A549 (cell line): ENCODE results near the gene HECTD4. TPM values are rescaled to one million over a fixed set of nuclear protein-coding genes. Genes with fewer than 3 reads are reported as not detected.

Source experiments
- ATAC-seq, 2 experiments: fragments of 200-7000 bp in 1 of 2; fragments of >200 bp in 1 of 2; cut with Nextera tagmentation in 1 of 2; cut with Tn5 transposase in 1 of 2; 3 replicates each; pipeline versions ENCODE4 v1.8.0 to v1.9.1; 2018 to 2020; ENCODE audit warnings: mild to moderate bottlenecking in 1 of 2, moderate library complexity in 1 of 2
- CTCF ChIA-PET: fragments of 300-600 bp; sonication (Branson Sonifier 250); formaldehyde crosslinking; extraction: SDS; loops from one replicate; lab custom pipeline; 2021; ENCODE audit warnings: antibody characterized with exemption, inconsistent platforms; lab: Yijun Ruan, JAX
- POLR2A ChIA-PET: fragments of 350-600 bp; formaldehyde crosslinking; extraction: SDS; loops from one replicate; lab custom pipeline; 2021; ENCODE audit warnings: antibody characterized with exemption, inconsistent platforms; lab: Yijun Ruan, JAX
- DNase-seq, 2 experiments: peaks; one replicate each; pipeline versions ENCODE4 v3.0.0 to v3.0.0-alpha.2; 2011 to 2016; ENCODE audit warnings: low read depth in 1 of 2, low spot score in 1 of 2
- FAIRE-seq: peaks from 2 replicates; lab custom pipeline; 2011; peaks lifted over from hg19 to GRCh38; lab: Jason Lieb, UNC
- H3K27ac ChIP-seq, 2 experiments: fragments of >200 bp; sonication (Bioruptor Twin); formaldehyde crosslinking; 3 replicates each; pipeline ENCODE4 v1.5.1; 2016 to 2017
- H3K4me1 ChIP-seq: fragments of >200 bp; sonication (Bioruptor Twin); formaldehyde crosslinking; 3 replicates; pipeline ENCODE4 v1.6.1; 2016
- H3K4me2 ChIP-seq: fragments of >200 bp; sonication (Bioruptor Twin); formaldehyde crosslinking; 3 replicates; pipeline ENCODE4 v1.6.1; 2016
- H3K4me3 ChIP-seq: fragments of >200 bp; sonication (Bioruptor Twin); formaldehyde crosslinking; 3 replicates; pipeline ENCODE4 v1.5.1; 2016
- H3K9me3 ChIP-seq: fragments of >200 bp; sonication (Bioruptor Twin); formaldehyde crosslinking; 3 replicates; pipeline ENCODE4 v1.6.1; 2016
- BHLHE40 ChIP-seq: IDR thresholded peaks from 2 replicates; pipeline ENCODE4 v1.6.1; 2012; ENCODE audit warnings: low read depth, low read length, inconsistent platforms
- CBX2 ChIP-seq: fragments of 200-600 bp; sonication (generic); IDR thresholded peaks from 2 replicates; pipeline ENCODE4 v1.6.1; 2016; ENCODE audit warnings: low read depth, mild to moderate bottlenecking, borderline replicate concordance
- EP300 ChIP-seq, 2 experiments: fragments of >200 bp; sonication (Bioruptor Twin); formaldehyde crosslinking; IDR thresholded peaks; 2 replicates in 1 of 2; 3 replicates in 1 of 2; pipeline ENCODE4 v1.6.1; 2016 to 2017
- ESRRA ChIP-seq: fragments of 150-350 bp; IDR thresholded peaks from 2 replicates; pipeline ENCODE4 v1.6.1; 2014; ENCODE audit warnings: mild to moderate bottlenecking, low read length, borderline replicate concordance
- FOXS1 ChIP-seq: fragments of 250-450 bp; sonication (Bioruptor Pico); IDR thresholded peaks from 2 replicates; pipeline ENCODE4 v1.5.0; 2020; ENCODE audit warnings: mild to moderate bottlenecking, moderate library complexity
- HDAC2 ChIP-seq: fragments of 200-600 bp; sonication (generic); IDR thresholded peaks from 2 replicates; pipeline ENCODE4 v1.6.1; 2016
- HOXB5 ChIP-seq: fragments of 250-450 bp; sonication (Bioruptor Pico); IDR thresholded peaks from 2 replicates; pipeline ENCODE4 v1.5.0; 2020; ENCODE audit warnings: mild to moderate bottlenecking, moderate library complexity
- KDM5A ChIP-seq: fragments of 200-600 bp; sonication (generic); IDR thresholded peaks from 2 replicates; pipeline ENCODE4 v1.6.1; 2016; ENCODE audit warnings: antibody characterized with exemption, mild to moderate bottlenecking
- MAFK ChIP-seq: fragments of 450-650 bp; IDR thresholded peaks from 2 replicates; pipeline ENCODE4 v1.6.1; 2014; ENCODE audit not compliant: partially characterized antibody
- NFE2L2 ChIP-seq: fragments of 150-350 bp; conservative IDR thresholded peaks from 2 replicates; pipeline ENCODE4 v1.6.1; 2014; ENCODE audit warnings: low read length
- PBX3 ChIP-seq: IDR thresholded peaks from 2 replicates; pipeline ENCODE4 v1.6.1; 2012
- POLR2AphosphoS2 ChIP-seq: conservative IDR thresholded peaks from 2 replicates; pipeline ENCODE4 v1.6.1; 2012; ENCODE audit warnings: low read length, improper control_type of control experiment, inconsistent platforms
- RARB ChIP-seq: fragments of 250-450 bp; sonication (Bioruptor Pico); IDR thresholded peaks from 2 replicates; pipeline ENCODE4 v1.8.0; 2021; ENCODE audit warnings: mild to moderate bottlenecking, moderate library complexity
- ZNF302 ChIP-seq: fragments of 250-450 bp; sonication (Bioruptor Pico); IDR thresholded peaks from 2 replicates; pipeline ENCODE4 v1.9.0; 2021; ENCODE audit warnings: inconsistent platforms, mild to moderate bottlenecking, moderate library complexity
- WGBS: methylation state at CpG from one replicate; pipeline ENCODE4 v1.1.6; 2017; ENCODE audit errors: missing lambda C conversion rate; 5-methylcytosine and 5-hydroxymethylcytosine counted together
- polyA plus RNA-seq, 4 experiments: library from polyadenylated mRNA; depleted of rRNA in 3 of 4; stranded (reverse); fragments of >200 nt; fragmentation: RNase III in 1 of 4; extraction: RNeasy Plus Mini Kit Qiagen cat#74134 plus additional on column Dnase treatment in 1 of 4; gene quantifications; 2 replicates in 3 of 4; 3 replicates in 1 of 4; pipeline ENCODE4 v1.2.3, GENCODE V29; 2011 to 2017
- TF ChIP-seq, protein P1 (sequence below): fragments of 250-450 bp; sonication (Bioruptor Pico); IDR thresholded peaks from 2 replicates; pipeline ENCODE4 v1.5.0; 2021; ENCODE audit warnings: mild to moderate bottlenecking, moderate library complexity, borderline replicate concordance
- TF ChIP-seq, protein P2 (sequence below): fragments of 200-600 bp; sonication (generic); IDR thresholded peaks from 2 replicates; pipeline ENCODE4 v1.6.1; 2016; ENCODE audit warnings: antibody characterized with exemption, mild to moderate bottlenecking, moderate library complexity
- TF ChIP-seq, protein P3 (sequence below): fragments of >200 bp; sonication (Bioruptor Twin); formaldehyde crosslinking; IDR thresholded peaks from 3 replicates; pipeline ENCODE4 v1.5.1; 2016

Gene HECTD4
- polyA plus RNA-seq, 2 of the 4 experiments (the other 2 are of a cell fraction) = 9.9 to 14.7 TPM

DNA sequence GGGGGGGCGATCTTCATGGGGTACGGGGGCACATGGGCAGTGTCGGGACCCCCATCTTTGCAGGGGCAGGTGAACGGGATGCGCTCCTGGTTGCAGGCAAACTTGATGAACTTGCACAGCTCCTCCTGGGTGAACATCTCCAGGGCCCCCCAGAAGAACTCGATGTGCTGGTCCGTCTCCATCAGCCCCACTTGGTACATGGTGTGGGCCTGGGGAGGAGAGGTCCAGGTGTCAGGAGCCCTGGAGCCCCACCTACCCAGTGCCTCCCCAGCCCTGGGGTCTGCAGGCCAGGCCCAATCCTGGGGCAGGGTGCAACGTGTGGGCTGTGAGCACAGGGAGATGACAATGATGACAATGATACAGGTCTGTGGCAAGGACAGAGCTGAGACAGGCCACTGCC, 219.2 kb downstream of the HECTD4 start:
- H3K9me3 ChIP-seq = peaks cover 7% of the 10 kb centered on the region; the same call in 2 of the 3 replicates
- no peak overlapping the region for H3K4me3 ChIP-seq
- no peaks in the 10 kb centered on the region for H3K4me1 ChIP-seq
- ChIA-PET POLR2A (no interaction called here), CTCF (interaction anchor here (1.1 to 1.3 kb wide), 2 partner anchors 10 to 11 kb away, joined by 3 to 5 read pairs; no protein-coding TSS in a partner anchor)
- DNase-seq = no peak
- no peak overlapping the region for H3K27ac ChIP-seq
- ATAC-seq = peak in 1 of 2 experiments; percentile 10; a peak in 3 of 6 replicates
- no peak for FAIRE-seq
- TF ChIP-seq PBX3 (no peak), MAFK (no peak), CBX2 (no peak), HDAC2 (no peak), ESRRA (no peak), EP300 (IDR thresholded peaks at IDR 0.05) (no peak), POLR2AphosphoS2 (no peak), NFE2L2 (no peak), ZNF302 (CRISPR knock-in tag) (no peak), KDM5A (no peak), BHLHE40 (no peak)
- TF ChIP-seq, protein P1, sequence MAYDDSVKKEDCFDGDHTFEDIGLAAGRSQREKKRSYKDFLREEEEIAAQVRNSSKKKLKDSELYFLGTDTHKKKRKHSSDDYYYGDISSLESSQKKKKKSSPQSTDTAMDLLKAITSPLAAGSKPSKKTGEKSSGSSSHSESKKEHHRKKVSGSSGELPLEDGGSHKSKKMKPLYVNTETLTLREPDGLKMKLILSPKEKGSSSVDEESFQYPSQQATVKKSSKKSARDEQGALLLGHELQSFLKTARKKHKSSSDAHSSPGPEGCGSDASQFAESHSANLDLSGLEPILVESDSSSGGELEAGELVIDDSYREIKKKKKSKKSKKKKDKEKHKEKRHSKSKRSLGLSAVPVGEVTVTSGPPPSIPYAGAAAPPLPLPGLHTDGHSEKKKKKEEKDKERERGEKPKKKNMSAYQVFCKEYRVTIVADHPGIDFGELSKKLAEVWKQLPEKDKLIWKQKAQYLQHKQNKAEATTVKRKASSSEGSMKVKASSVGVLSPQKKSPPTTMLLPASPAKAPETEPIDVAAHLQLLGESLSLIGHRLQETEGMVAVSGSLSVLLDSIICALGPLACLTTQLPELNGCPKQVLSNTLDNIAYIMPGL (CRISPR knock-in tag) = no peak
- TF ChIP-seq, protein P2, sequence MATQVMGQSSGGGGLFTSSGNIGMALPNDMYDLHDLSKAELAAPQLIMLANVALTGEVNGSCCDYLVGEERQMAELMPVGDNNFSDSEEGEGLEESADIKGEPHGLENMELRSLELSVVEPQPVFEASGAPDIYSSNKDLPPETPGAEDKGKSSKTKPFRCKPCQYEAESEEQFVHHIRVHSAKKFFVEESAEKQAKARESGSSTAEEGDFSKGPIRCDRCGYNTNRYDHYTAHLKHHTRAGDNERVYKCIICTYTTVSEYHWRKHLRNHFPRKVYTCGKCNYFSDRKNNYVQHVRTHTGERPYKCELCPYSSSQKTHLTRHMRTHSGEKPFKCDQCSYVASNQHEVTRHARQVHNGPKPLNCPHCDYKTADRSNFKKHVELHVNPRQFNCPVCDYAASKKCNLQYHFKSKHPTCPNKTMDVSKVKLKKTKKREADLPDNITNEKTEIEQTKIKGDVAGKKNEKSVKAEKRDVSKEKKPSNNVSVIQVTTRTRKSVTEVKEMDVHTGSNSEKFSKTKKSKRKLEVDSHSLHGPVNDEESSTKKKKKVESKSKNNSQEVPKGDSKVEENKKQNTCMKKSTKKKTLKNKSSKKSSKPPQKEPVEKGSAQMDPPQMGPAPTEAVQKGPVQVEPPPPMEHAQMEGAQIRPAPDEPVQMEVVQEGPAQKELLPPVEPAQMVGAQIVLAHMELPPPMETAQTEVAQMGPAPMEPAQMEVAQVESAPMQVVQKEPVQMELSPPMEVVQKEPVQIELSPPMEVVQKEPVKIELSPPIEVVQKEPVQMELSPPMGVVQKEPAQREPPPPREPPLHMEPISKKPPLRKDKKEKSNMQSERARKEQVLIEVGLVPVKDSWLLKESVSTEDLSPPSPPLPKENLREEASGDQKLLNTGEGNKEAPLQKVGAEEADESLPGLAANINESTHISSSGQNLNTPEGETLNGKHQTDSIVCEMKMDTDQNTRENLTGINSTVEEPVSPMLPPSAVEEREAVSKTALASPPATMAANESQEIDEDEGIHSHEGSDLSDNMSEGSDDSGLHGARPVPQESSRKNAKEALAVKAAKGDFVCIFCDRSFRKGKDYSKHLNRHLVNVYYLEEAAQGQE = no peak
- TF ChIP-seq, protein P3, sequence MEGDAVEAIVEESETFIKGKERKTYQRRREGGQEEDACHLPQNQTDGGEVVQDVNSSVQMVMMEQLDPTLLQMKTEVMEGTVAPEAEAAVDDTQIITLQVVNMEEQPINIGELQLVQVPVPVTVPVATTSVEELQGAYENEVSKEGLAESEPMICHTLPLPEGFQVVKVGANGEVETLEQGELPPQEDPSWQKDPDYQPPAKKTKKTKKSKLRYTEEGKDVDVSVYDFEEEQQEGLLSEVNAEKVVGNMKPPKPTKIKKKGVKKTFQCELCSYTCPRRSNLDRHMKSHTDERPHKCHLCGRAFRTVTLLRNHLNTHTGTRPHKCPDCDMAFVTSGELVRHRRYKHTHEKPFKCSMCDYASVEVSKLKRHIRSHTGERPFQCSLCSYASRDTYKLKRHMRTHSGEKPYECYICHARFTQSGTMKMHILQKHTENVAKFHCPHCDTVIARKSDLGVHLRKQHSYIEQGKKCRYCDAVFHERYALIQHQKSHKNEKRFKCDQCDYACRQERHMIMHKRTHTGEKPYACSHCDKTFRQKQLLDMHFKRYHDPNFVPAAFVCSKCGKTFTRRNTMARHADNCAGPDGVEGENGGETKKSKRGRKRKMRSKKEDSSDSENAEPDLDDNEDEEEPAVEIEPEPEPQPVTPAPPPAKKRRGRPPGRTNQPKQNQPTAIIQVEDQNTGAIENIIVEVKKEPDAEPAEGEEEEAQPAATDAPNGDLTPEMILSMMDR = no peak
- H3K4me2 ChIP-seq = no peak overlapping the region
- whole genome bisulfite sequencing = 93% methylated on average over 7 of the region's 8 CpGs

- CTCF ChIA-PET = interaction anchor here (0.8 to 1.3 kb wide), 4 partner anchors 10 to 225 kb away, joined by 3 to 5 read pairs (median 3); no protein-coding TSS in a partner anchor
Measured at GRCh38 chr12:112162241-112162790, 219.9 kb downstream of the HECTD4 start.

More at GRCh38 chr12:112162241-112162790, 219.9 kb downstream of the HECTD4 start:
- DNase-seq (no peak), ATAC-seq (no peak), FAIRE-seq (no peak)
- no peaks in the 10 kb centered on the region for H3K4me1 ChIP-seq
- 93% methylated on average over 12 of the region's 12 CpGs for WGBS
- H3K9me3 ChIP-seq = peaks cover 9% of the 10 kb centered on the region; the same call in 2 of the 3 replicates
- TF ChIP-seq FOXS1 (no peak), NFE2L2 (no peak), ESRRA (no peak), CBX2 (no peak), HOXB5 (CRISPR knock-in tag) (no peak), RARB (no peak)
- POLR2A ChIA-PET = no interaction called here
- H3K4me3 ChIP-seq = no peak overlapping the region
- no peak overlapping the region for H3K4me2 ChIP-seq
- no peak overlapping the region for H3K27ac ChIP-seq
